ENCODE measurements around the gene PLCG1.
"Not testable (repeated sequence)": the region's sequence is repeated elsewhere in the genome, so short reads cannot be mapped to it uniquely, and the experiment has no call there.

PLCG1 gene

GRCh38 chr20:41125530-41126457, 11.5 kb upstream of the PLCG1 start:
- DNase-seq: no peak

DNA sequence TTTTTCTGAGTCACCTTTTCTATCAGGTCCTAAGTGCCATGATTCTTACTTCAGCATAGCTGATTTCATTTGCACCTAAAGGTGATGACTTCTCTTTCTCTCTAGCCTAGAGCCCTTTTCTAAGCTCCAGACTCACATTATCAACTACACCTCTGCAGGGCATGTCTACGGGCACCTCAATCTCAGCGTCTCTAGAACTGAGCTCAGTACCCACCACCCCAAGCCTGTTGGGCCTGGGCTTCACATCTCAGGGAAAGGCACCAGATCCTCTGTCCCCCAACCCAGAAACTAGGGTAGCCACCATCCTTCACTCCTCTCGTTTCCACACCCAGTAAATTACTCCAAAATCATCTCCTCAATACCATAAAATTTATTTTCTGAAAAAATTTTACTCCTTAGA, 10.6 kb upstream of the PLCG1 start:
- no peak for DNase-seq

DNA sequence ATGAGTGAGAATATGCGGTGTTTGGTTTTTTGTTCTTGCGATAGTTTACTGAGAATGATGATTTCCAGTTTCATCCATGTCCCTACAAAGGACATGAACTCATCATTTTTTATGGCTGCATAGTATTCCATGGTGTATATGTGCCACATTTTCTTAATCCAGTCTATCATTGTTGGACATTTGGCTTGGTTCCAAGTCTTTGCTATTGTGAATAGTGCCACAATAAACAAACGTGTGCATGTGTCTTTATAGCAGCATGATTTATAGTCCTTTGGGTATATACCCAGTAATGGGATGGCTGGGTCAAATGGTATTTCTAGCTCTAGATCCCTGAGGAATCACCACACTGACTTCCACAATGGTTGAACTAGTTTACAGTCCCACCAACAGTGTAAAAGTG, 9.0 kb upstream of the PLCG1 start:
- not testable (repeated sequence) for DNase-seq

- DNase-seq: no peak
Measured at GRCh38 chr20:41131594-41132387, 5.6 kb upstream of the PLCG1 start.

GRCh38 chr20:41132388-41132775, 5.0 kb upstream of the PLCG1 start:
- DNase-seq: not testable (repeated sequence)

- DNase-seq: no peak
Measured at GRCh38 chr20:41133709-41134361, 3.5 kb upstream of the PLCG1 start.

GRCh38 chr20:41134362-41135186, 2.8 kb upstream of the PLCG1 start:
- no peak for DNase-seq

DNA sequence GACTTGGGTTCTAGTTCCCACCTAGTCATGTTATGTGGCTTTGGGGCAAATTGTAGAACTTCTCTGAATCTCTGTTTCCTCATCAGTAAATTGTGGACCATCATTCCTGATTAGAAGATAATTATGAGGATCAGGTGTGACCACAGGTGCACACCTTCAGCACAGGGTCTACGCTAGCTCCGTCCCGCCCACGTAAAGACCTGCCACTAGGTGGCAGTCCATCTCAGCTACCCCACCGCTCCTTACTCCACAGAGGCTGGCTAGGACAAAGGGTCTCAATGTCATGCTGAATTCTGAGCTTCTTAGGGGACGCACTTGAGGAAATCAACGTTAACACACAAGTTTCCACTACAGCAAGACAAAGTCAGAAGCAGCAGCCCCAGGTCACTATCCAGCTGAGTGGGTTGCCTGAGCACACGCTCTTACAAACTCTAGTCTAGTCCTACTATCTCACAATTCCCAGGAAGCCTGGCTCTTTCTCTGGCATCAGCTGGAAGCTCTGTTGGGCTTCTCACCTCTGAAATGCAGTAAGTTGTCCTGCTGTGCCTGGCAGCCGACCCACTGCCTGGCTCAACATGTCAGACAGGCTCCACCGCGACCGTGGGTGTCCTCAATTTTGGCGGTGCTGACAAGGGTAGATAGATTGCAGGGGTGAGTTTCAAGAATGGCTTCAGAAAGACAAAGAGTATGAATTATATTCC, 2.0 kb upstream of the PLCG1 start:
- peak; percentile 37 for DNase-seq

DNA sequence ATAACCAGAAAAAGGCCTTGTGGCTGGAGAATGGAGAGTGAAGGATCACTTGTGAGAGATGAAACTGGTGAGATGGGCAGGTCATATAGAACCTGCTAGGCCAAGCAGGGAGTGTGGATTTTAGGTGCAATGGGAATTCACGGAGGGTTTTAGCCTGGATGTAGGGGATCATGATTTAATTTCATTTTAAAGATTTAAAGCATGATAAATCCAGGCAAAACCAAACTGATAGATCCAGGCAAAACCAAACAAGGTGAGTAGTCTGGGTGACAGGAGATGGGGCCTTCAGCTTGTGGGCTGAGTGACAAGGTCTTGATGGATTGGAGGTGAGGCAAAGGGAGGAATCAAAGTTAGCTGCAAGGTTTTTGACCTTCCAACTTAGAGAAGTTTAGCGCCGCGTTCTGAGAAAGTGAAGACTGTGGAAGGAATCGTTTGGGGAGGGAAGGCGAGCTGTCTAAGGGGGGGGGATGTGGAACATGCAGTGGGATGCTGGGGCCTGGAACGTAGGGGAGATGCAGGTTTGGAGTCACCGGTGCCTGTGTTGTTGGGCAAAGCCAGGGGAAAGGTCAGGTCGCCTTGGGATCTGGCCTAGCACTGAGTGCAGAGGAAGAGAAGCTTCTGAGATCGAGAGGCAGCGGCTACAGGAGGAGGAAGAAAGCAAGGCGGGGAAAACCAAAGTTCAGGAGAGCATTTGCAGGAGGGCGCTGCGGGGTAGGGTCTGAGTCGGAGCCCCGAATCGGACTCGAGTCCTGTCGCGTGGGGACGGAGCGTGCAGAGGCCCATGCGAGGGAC, 1.3 kb upstream of the PLCG1 start:
- no peak for DNase-seq

- peak; percentile 75 for DNase-seq
Measured at GRCh38 chr20:41137614-41138474, 501 bp downstream of the PLCG1 start.

GRCh38 chr20:41138475-41139226, 1.3 kb downstream of the PLCG1 start:
- peak; percentile 35 for DNase-seq

DNA sequence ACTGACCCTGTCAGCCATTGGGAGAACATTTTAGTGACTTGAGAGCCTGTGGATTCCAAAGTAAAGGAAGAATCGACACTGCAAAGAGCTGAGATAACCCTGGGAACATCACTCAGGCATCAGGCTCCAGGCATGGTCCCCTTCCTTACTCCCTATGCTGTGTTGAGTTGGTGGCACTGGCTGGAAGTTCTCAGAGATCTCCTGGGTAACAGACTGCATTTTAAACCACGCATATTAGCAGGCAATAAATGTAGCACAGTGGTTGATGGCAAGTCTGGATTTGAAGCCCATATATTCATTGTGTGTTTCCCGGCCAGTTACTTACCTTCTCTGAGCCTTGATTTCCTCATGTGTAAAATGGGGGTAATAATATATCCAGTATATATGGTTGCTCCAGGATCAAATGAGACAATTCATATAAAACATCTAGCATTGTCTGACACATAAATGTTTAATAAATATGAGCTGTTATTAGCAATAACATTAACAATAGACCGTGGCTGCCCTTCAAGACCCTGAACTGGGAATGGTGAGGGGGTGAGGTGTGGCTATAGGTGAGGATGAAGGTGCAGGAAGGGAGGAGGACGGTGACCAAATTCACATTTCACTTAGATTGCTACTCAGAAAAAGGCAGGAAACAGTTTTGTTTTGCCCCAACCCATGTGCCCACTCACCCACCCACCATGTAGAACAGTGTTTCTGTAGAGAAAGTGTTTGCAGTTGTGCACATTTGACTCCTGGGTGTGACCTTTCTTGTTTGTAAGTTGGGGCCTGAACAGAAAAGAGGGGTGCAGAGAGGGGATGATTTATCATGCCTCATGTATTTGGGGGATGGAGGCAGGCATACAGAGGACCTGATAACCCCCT, 2.1 kb downstream of the PLCG1 start:
- no peak for DNase-seq

- no peak for DNase-seq
Measured at GRCh38 chr20:41140226-41141133, 3.1 kb downstream of the PLCG1 start.

GRCh38 chr20:41141153-41141815, 3.9 kb downstream of the PLCG1 start:
- peak; percentile 45 for DNase-seq

DNA sequence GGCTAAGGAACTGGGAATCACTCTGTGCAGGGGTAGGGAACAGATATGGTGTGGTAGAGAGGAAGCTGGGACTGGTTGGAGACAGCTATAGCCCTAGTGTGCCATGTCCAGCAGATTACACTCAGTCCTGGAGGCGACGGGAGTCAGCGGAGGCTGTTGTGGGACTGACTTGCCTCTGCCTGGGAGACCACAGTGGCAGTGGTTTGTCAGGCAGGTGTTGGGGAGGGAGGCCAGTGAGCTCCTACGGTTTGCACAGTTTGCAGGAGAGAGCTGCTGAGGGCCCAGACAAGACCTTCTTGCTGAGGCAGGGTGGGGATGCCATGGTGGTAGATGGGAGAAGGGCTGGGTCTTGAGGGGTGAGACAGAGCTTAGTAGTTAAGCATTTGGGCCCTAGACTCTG, 4.9 kb downstream of the PLCG1 start:
- no peak for DNase-seq

GRCh38 chr20:41142919-41143318, 5.6 kb downstream of the PLCG1 start:
- DNase-seq: no peak

DNA sequence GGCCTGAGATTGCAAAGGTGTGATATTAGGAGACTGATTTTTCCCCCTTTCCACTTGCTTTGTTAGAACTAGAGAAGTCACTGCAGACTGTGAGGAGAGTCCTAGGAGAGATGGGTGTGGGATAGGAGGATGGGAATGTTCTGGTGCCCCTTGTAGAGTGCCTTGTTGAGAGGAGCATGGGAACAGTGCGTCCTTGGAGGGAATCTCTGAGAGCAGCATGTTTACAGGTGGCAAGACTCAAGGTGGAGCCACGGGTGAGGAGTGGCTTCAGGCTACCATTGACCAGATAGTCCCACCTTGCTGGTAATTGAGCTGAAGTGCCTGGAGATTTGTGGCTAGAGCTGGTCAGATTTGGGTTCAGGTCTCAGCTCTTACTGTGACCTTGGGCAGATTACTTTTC, 6.0 kb downstream of the PLCG1 start:
- no peak for DNase-seq
